Caco-2 (cell line): ENCODE results near the gene CRACR2A. TPM values are rescaled to one million over a fixed set of nuclear protein-coding genes. Genes with fewer than 3 reads are reported as not detected.

ENCODE experiments used
- BruUV-seq: library from RNA; stranded (reverse); fragments of 400-500 nt; replicated peaks from 2 replicates; lab custom pipeline; 2021; lab: Mats Ljungman, UMichigan
- CTCF ChIA-PET: fragments of 300-600 bp; sonication (Branson Sonifier 250); formaldehyde crosslinking; loops from one replicate; lab custom pipeline; 2022; ENCODE audit warnings: antibody characterized with exemption; lab: Charles Lee
- POLR2A ChIA-PET: fragments of 300-600 bp; sonication (Branson Sonifier 250); formaldehyde crosslinking; loops from one replicate; lab custom pipeline; 2022; ENCODE audit warnings: antibody characterized with exemption; lab: Charles Lee
- DNase-seq, 2 experiments: peaks; one replicate each; pipeline versions ENCODE4 v3.0.0 to v3.0.0-alpha.2; 2020 to 2022
- H3K27me3 ChIP-seq: replicated peaks from 2 replicates; pipeline ENCODE4 v1.6.0; 2011; ENCODE audit warnings: low read length; ENCODE audit not compliant: control insufficient read depth, insufficient read depth
- H3K36me3 ChIP-seq: 2 replicates; pipeline ENCODE4 v1.5.1; 2011; ENCODE audit warnings: low read length; ENCODE audit not compliant: control insufficient read depth, insufficient read depth
- H3K4me1 ChIP-seq: fragments of 250-450 bp; sonication (Bioruptor Pico); 2 replicates; pipeline ENCODE4 v1.5.1; 2020; ENCODE audit warnings: mild to moderate bottlenecking
- H3K4me3 ChIP-seq: 2 replicates; pipeline ENCODE4 v1.5.1; 2011; ENCODE audit warnings: low read depth, mild to moderate bottlenecking, control low read depth, low read length
- H3K9me3 ChIP-seq: fragments of 250-450 bp; sonication (Bioruptor Pico); 2 replicates; pipeline ENCODE4 v1.5.1; 2020; ENCODE audit warnings: mild to moderate bottlenecking, moderate library complexity
- H3K27ac Mint-ChIP-seq: one replicate; pipeline ENCODE4 v1.8.0; 2022; ENCODE audit warnings: mixed read lengths; ENCODE audit not compliant: unreplicated experiment
- H3K27me3 Mint-ChIP-seq: one replicate; pipeline ENCODE4 v1.8.0; 2022; ENCODE audit warnings: mixed read lengths; ENCODE audit not compliant: insufficient read depth, unreplicated experiment
- H3K36me3 Mint-ChIP-seq: one replicate; pipeline ENCODE4 v1.8.0; 2022; ENCODE audit warnings: mild to moderate bottlenecking, mixed read lengths; ENCODE audit not compliant: insufficient read depth, unreplicated experiment
- H3K4me1 Mint-ChIP-seq: one replicate; pipeline ENCODE4 v1.8.0; 2022; ENCODE audit warnings: low read depth, mixed read lengths; ENCODE audit not compliant: unreplicated experiment
- H3K4me3 Mint-ChIP-seq: one replicate; pipeline ENCODE4 v1.8.0; 2022; ENCODE audit warnings: mild to moderate bottlenecking, moderate library complexity, mixed read lengths; ENCODE audit not compliant: unreplicated experiment
- H3K9me3 Mint-ChIP-seq: one replicate; pipeline ENCODE4 v1.8.0; 2022; ENCODE audit warnings: mixed read lengths; ENCODE audit not compliant: unreplicated experiment
- CTCF ChIP-seq, 2 experiments: fragments of 200-600 bp in 1 of 2; IDR thresholded peaks; 1 replicate in 1 of 2; 2 replicates in 1 of 2; pipeline versions ENCODE4 v1.5.1 to v1.8.0; 2011 to 2022; ENCODE audit warnings: antibody characterized with exemption in 1 of 2, control low read depth in 1 of 2, inconsistent platforms in 1 of 2, low read depth in 1 of 2, low read length in 1 of 2, mild to moderate bottlenecking in 1 of 2, moderate library complexity in 1 of 2; ENCODE audit not compliant: insufficient read depth in 1 of 2, severe bottlenecking in 1 of 2, unreplicated experiment in 1 of 2
- intact Hi-C: fragments of 100-400 bp; cut with micrococcal nuclease; formaldehyde crosslinking; loops from one replicate; pipeline ENCODE4 v1.10.0; 2022; ENCODE audit not compliant: unreplicated experiment
- total RNA-seq: library from RNA; stranded (reverse); gene quantifications from 2 replicates; pipeline ENCODE4 v1.2.3, GENCODE V29; 2022

CRACR2A gene
- total RNA-seq, 1 experiment from 2014 or later, result 16.5 TPM

- no peaks in the 10 kb centered on the region for H3K4me1 ChIP-seq
- no peak for TF ChIP-seq CTCF (IDR thresholded peaks at IDR 0.05; ENCODE audit: insufficient read depth in 1 of 2, low read depth in 1 of 2, low read length in 1 of 2, severe bottlenecking in 1 of 2, unreplicated experiment in 1 of 2)
- DNase-seq, result no peak
- CTCF ChIA-PET, result no interaction called here
- no TSS peak for BruUV-seq
- intact Hi-C loops, result no loop called here
- POLR2A ChIA-PET, result interaction anchor here (0.6 kb wide), 1 partner anchor 271 kb away, joined by 3 read pairs; no protein-coding TSS in a partner anchor
- H3K36me3 ChIP-seq, result no peaks in the 10 kb centered on the region
- H3K36me3 Mint-ChIP-seq, result no peaks in the 10 kb centered on the region
- H3K9me3 Mint-ChIP-seq, result no peaks in the 10 kb centered on the region
- no peaks in the 10 kb centered on the region for H3K4me1 Mint-ChIP-seq
- no peaks in the 10 kb centered on the region; the same call in 1 of the 2 replicates for H3K27me3 ChIP-seq
- H3K4me3 Mint-ChIP-seq, result no peak overlapping the region
- H3K27me3 Mint-ChIP-seq, result peaks cover 2% of the 10 kb centered on the region
- H3K4me3 ChIP-seq, result no peak overlapping the region
- no peak overlapping the region for H3K27ac Mint-ChIP-seq
- H3K9me3 ChIP-seq, result peaks cover 7% of the 10 kb centered on the region; the same call in 1 of the 2 replicates
Measured at GRCh38 chr12:3759878-3760277, 7.0 kb upstream of the CRACR2A start.

DNA sequence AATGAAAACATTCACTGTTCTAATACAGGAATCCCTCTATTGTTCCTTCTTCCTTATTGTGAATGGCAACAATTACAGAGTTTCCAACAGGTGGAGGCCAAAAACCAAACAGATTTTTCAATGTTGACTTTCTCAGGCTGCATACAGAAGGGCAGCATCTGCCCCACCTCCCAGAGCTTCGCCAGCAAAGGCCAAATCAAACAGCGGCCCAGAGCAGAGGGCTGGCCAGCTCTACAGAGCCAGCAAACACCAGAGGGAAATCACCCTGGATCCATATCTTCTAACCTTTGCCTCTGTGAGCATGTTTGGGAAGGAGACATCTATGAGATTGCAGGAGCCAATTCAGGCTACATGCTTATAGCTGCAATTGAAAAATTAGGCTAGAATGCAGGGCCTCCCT lies 4.4 kb upstream of the CRACR2A start:
- peak in 1 of 2 experiments; percentile 32 for DNase-seq
- CTCF ChIA-PET, result interaction anchor here (0.6 kb wide), 1 partner anchor 105 kb away, joined by 4 read pairs; no protein-coding TSS in a partner anchor
- intact Hi-C loops, result no loop called here

GRCh38 chr12:3755898-3756297 lies 3.0 kb upstream of the CRACR2A start:
- BruUV-seq, result no TSS peak

More for the DNA sequence above, 4.4 kb upstream of the CRACR2A start:
- H3K4me3 ChIP-seq, result no peak overlapping the region
- Mint-ChIP-seq H3K27ac (no peak overlapping the region), H3K4me1 (peaks cover 7% of the 10 kb centered on the region), H3K27me3 (no peaks in the 10 kb centered on the region), H3K36me3 (no peaks in the 10 kb centered on the region), H3K4me3 (no peak overlapping the region), H3K9me3 (no peaks in the 10 kb centered on the region)
- no peaks in the 10 kb centered on the region; the same call in 1 of the 2 replicates for H3K27me3 ChIP-seq
- BruUV-seq, result no TSS peak
- TF ChIP-seq CTCF (IDR thresholded peaks at IDR 0.05; ENCODE audit: insufficient read depth in 1 of 2, low read depth in 1 of 2, low read length in 1 of 2, severe bottlenecking in 1 of 2, unreplicated experiment in 1 of 2), result no peak
- no peaks in the 10 kb centered on the region for H3K4me1 ChIP-seq
- H3K36me3 ChIP-seq, result no peaks in the 10 kb centered on the region
- POLR2A ChIA-PET, result no interaction called here
- no peaks in the 10 kb centered on the region for H3K9me3 ChIP-seq

More at GRCh38 chr12:3755898-3756297, 3.0 kb upstream of the CRACR2A start:
- Mint-ChIP-seq H3K9me3 (no peaks in the 10 kb centered on the region), H3K27ac (no peak overlapping the region), H3K4me1 (peaks cover 14% of the 10 kb centered on the region), H3K36me3 (no peaks in the 10 kb centered on the region), H3K4me3 (no peak overlapping the region), H3K27me3 (no peaks in the 10 kb centered on the region)
- Histone ChIP-seq H3K4me1 (0 out of 2 replicates have a peak, but pooled peaks cover 3% of the 10 kb centered on the region), H3K36me3 (no peaks in the 10 kb centered on the region), H3K9me3 (no peaks in the 10 kb centered on the region), H3K27me3 (no peaks in the 10 kb centered on the region), H3K4me3 (no peak overlapping the region)
- no peak for DNase-seq
- CTCF ChIA-PET, result no interaction called here
- TF ChIP-seq CTCF (IDR thresholded peaks at IDR 0.05; ENCODE audit: insufficient read depth in 1 of 2, low read depth in 1 of 2, low read length in 1 of 2, severe bottlenecking in 1 of 2, unreplicated experiment in 1 of 2), result no peak
- intact Hi-C loops, result no loop called here
- POLR2A ChIA-PET, result no interaction called here
